Measurements from ENCODE around the gene RNF220.

DNA sequence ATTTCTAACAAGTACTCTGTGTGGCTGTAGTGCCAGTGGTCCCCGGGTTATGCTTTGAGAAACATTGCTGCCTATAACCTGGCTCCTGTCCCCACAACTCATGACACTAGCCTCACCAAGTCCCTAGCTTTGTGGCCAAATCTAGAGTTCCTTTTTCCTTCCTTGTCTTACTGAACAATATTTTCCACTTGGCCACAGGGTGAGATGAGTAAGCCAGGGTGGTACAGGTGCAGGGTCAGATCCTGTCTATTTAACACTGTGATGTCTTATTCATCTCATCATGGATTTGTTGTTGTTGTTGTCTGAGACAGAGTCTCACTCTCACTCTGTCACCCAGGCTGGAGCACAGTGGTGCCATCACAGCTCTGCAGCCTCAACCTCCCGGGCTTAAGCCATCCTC, 288.1 kb downstream of the RNF220 start:
- TF ChIP-seq, protein P1, sequence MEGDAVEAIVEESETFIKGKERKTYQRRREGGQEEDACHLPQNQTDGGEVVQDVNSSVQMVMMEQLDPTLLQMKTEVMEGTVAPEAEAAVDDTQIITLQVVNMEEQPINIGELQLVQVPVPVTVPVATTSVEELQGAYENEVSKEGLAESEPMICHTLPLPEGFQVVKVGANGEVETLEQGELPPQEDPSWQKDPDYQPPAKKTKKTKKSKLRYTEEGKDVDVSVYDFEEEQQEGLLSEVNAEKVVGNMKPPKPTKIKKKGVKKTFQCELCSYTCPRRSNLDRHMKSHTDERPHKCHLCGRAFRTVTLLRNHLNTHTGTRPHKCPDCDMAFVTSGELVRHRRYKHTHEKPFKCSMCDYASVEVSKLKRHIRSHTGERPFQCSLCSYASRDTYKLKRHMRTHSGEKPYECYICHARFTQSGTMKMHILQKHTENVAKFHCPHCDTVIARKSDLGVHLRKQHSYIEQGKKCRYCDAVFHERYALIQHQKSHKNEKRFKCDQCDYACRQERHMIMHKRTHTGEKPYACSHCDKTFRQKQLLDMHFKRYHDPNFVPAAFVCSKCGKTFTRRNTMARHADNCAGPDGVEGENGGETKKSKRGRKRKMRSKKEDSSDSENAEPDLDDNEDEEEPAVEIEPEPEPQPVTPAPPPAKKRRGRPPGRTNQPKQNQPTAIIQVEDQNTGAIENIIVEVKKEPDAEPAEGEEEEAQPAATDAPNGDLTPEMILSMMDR (IDR thresholded peaks at IDR 0.05): no peak
- no peak for TF ChIP-seq POLR2AphosphoS5 (IDR thresholded peaks at IDR 0.05)
- TF ChIP-seq POLR2A (IDR thresholded peaks at IDR 0.05): no peak
- no peak for TF ChIP-seq EP300 (IDR thresholded peaks at IDR 0.05)
